H1 (cell line): Measurements from ENCODE around the gene GLS2. TPM values are rescaled to one million over a fixed set of nuclear protein-coding genes. Genes with fewer than 3 reads are reported as not detected.
"Not testable (repeated sequence)": the region's sequence is repeated elsewhere in the genome, so short reads cannot be mapped to it uniquely, and the experiment has no call there.

Source experiments
- CTCF ChIA-PET: fragments of 300-600 bp; sonication (Branson Sonifier 250); formaldehyde crosslinking; loops from one replicate; lab custom pipeline; 2021; ENCODE audit not compliant: partially characterized antibody; lab: Charles Lee
- POLR2A ChIA-PET: fragments of 300-600 bp; sonication (Branson Sonifier 250); formaldehyde crosslinking; loops from one replicate; lab custom pipeline; 2021; ENCODE audit warnings: inconsistent platforms; ENCODE audit not compliant: partially characterized antibody; lab: Charles Lee
- DNase-seq, 2 experiments: peaks; one replicate each; pipeline versions ENCODE4 v3.0.0 to v3.0.0-alpha.2; 2010 to 2022; ENCODE audit warnings: low spot score in 2 of 2, low read depth in 1 of 2, mixed read lengths in 1 of 2
- FAIRE-seq: peaks from 2 replicates; lab custom pipeline; 2011; peaks lifted over from hg19 to GRCh38; lab: Jason Lieb, UNC
- H2AFZ ChIP-seq: 2 replicates; pipeline ENCODE4 v1.8.1; 2012; ENCODE audit warnings: low read length, inconsistent platforms
- H2AK5ac ChIP-seq: 2 replicates; pipeline ENCODE4 v1.6.1; 2013; ENCODE audit warnings: low read depth, low read length
- H2BK120ac ChIP-seq: replicated peaks from 2 replicates; pipeline ENCODE3; 2013; ENCODE audit warnings: low read depth, low read length, inconsistent platforms
- H2BK12ac ChIP-seq: 2 replicates; pipeline ENCODE4 v1.6.1; 2013; ENCODE audit warnings: low read depth, low read length
- H2BK15ac ChIP-seq: 2 replicates; pipeline ENCODE4 v1.6.1; 2013; ENCODE audit warnings: low read length
- H2BK20ac ChIP-seq: 2 replicates; pipeline ENCODE4 v1.6.1; 2013; ENCODE audit warnings: low read length
- H2BK5ac ChIP-seq: 2 replicates; pipeline ENCODE4 v1.6.1; 2013; ENCODE audit warnings: low read depth, low read length
- H3K14ac ChIP-seq: 2 replicates; pipeline ENCODE4 v1.6.1; 2013; ENCODE audit warnings: inconsistent platforms; ENCODE audit not compliant: insufficient read length
- H3K18ac ChIP-seq: 2 replicates; pipeline ENCODE4 v1.6.1; 2013; ENCODE audit warnings: low read length; ENCODE audit errors: extremely low read depth
- H3K23ac ChIP-seq: 2 replicates; pipeline ENCODE4 v1.6.1; 2013; ENCODE audit warnings: inconsistent platforms; ENCODE audit not compliant: insufficient read length
- H3K23me2 ChIP-seq: 2 replicates; pipeline ENCODE4 v1.6.1; 2013; ENCODE audit warnings: low read depth, low read length
- H3K27ac ChIP-seq: 2 replicates; pipeline ENCODE4 v1.6.1; 2011; ENCODE audit warnings: low read depth, low read length, inconsistent platforms
- H3K27me3 ChIP-seq, 4 experiments: replicated peaks in 1 of 4; 1 replicate in 1 of 4; 2 replicates in 3 of 4; pipeline versions ENCODE4 v1.6.1 to v1.8.1; 2011 to 2013; ENCODE audit warnings: low read length in 3 of 4, mild to moderate bottlenecking in 3 of 4, inconsistent platforms in 2 of 4, mixed read lengths in 2 of 4, moderate library complexity in 1 of 4; ENCODE audit not compliant: control insufficient read depth in 3 of 4, insufficient read depth in 3 of 4; ENCODE audit errors: extremely low read depth in 1 of 4
- H3K36me3 ChIP-seq, 4 experiments: 2 replicates each; pipeline versions ENCODE4 v1.6.1 to v1.8.1; 2011 to 2013; ENCODE audit warnings: mild to moderate bottlenecking in 4 of 4, low read length in 3 of 4, moderate library complexity in 2 of 4, control low read depth in 1 of 4, inconsistent platforms in 1 of 4; ENCODE audit not compliant: insufficient read depth in 4 of 4, control insufficient read depth in 2 of 4
- H3K4ac ChIP-seq: replicated peaks from 2 replicates; pipeline ENCODE3; 2013; ENCODE audit warnings: low read length, low read depth, mixed read lengths, inconsistent platforms; ENCODE audit not compliant: insufficient read length
- H3K4me1 ChIP-seq, 4 experiments: replicated peaks in 1 of 4; 1 replicate in 1 of 4; 2 replicates in 3 of 4; pipeline versions ENCODE4 v1.6.1 to v1.8.1; 2011 to 2013; ENCODE audit warnings: low read length in 3 of 4, inconsistent platforms in 2 of 4, mixed read lengths in 1 of 4; ENCODE audit not compliant: insufficient read depth in 4 of 4, control insufficient read depth in 3 of 4
- H3K4me2 ChIP-seq, 2 experiments: 2 replicates each; pipeline versions ENCODE4 v1.6.1 to v1.8.1; 2011 to 2013; ENCODE audit warnings: low read depth in 2 of 2, low read length in 2 of 2, control low read depth in 1 of 2, inconsistent platforms in 1 of 2, mild to moderate bottlenecking in 1 of 2; ENCODE audit not compliant: insufficient read depth in 1 of 2
- H3K4me3 ChIP-seq, 4 experiments: fragments of 200-600, 300-600 bp in 1 of 4; sonication (generic), shearing (Covaris generic), sonication (Bioruptor Twin) in 1 of 4; 2 replicates each; pipeline versions ENCODE4 v1.5.1 to v1.8.1; 2011 to 2016; ENCODE audit warnings: low read length in 4 of 4, low read depth in 3 of 4, control low read depth in 2 of 4, inconsistent platforms in 2 of 4, mild to moderate bottlenecking in 2 of 4, mixed read lengths in 1 of 4, moderate library complexity in 1 of 4; ENCODE audit not compliant: insufficient read depth in 2 of 4; ENCODE audit errors: extremely low read depth in 1 of 4
- H3K56ac ChIP-seq: replicated peaks from 2 replicates; pipeline ENCODE3; 2013; ENCODE audit warnings: low read depth, mild to moderate bottlenecking, mixed read lengths, low read length, inconsistent platforms; ENCODE audit not compliant: insufficient read length
- H3K79me1 ChIP-seq: 2 replicates; pipeline ENCODE4 v1.6.1; 2013; ENCODE audit warnings: low read depth, low read length, control low read depth
- H3K79me2 ChIP-seq, 2 experiments: 2 replicates each; pipeline versions ENCODE4 v1.6.1 to v1.8.1; 2012 to 2013; ENCODE audit warnings: low read length in 2 of 2, mild to moderate bottlenecking in 2 of 2, inconsistent platforms in 1 of 2; ENCODE audit not compliant: insufficient read depth in 2 of 2, control insufficient read depth in 1 of 2
- H3K9ac ChIP-seq, 4 experiments: replicated peaks in 1 of 4; 1 replicate in 1 of 4; 2 replicates in 3 of 4; pipeline versions ENCODE4 v1.6.1 to v1.8.1; 2011 to 2013; ENCODE audit warnings: low read depth in 3 of 4, low read length in 3 of 4, control low read depth in 2 of 4, mild to moderate bottlenecking in 2 of 4, moderate library complexity in 2 of 4, inconsistent platforms in 1 of 4; ENCODE audit errors: extremely low read depth in 1 of 4
- H3K9me3 ChIP-seq, 2 experiments: 2 replicates each; pipeline versions ENCODE4 v1.6.1 to v1.8.1; 2012 to 2013; ENCODE audit warnings: mild to moderate bottlenecking in 2 of 2, moderate library complexity in 2 of 2, control low read depth in 1 of 2, inconsistent platforms in 1 of 2, low read depth in 1 of 2, low read length in 1 of 2, mixed read lengths in 1 of 2; ENCODE audit not compliant: insufficient read depth in 2 of 2
- H4K20me1 ChIP-seq, 2 experiments: replicated peaks in 1 of 2; 2 replicates each; pipeline versions ENCODE3 to v1.8.1; 2011 to 2013; ENCODE audit warnings: inconsistent platforms in 2 of 2, low read length in 2 of 2, mild to moderate bottlenecking in 1 of 2; ENCODE audit not compliant: insufficient read depth in 2 of 2, control insufficient read depth in 1 of 2
- H4K5ac ChIP-seq: 2 replicates; pipeline ENCODE4 v1.6.1; 2013; ENCODE audit warnings: low read length, low read depth, mixed read lengths, inconsistent platforms; ENCODE audit not compliant: insufficient read length
- H4K8ac ChIP-seq: 2 replicates; pipeline ENCODE4 v1.8.0; 2013; ENCODE audit warnings: mild to moderate bottlenecking, moderate library complexity, low read length, inconsistent platforms; ENCODE audit not compliant: insufficient read depth; ENCODE audit errors: extremely low read depth
- H4K91ac ChIP-seq: replicated peaks from 2 replicates; pipeline ENCODE3; 2013; ENCODE audit warnings: low read length, mixed read lengths, inconsistent platforms; ENCODE audit not compliant: insufficient read length
- BACH1 ChIP-seq: IDR thresholded peaks from 2 replicates; pipeline ENCODE4 v1.6.1; 2012; ENCODE audit warnings: low read length, improper control_type of control experiment
- POLR2AphosphoS5 ChIP-seq: IDR thresholded peaks from 2 replicates; pipeline ENCODE4 v1.6.1; 2011; ENCODE audit warnings: low read depth, low read length
- RFX5 ChIP-seq: IDR thresholded peaks from 2 replicates; pipeline ENCODE4 v1.6.1; 2011; ENCODE audit warnings: low read depth, low read length, improper control_type of control experiment, borderline replicate concordance
- RNF2 ChIP-seq: fragments of 200-900, 300-1000 bp; sonication (generic); IDR thresholded peaks from 2 replicates; pipeline ENCODE4 v1.7.1; 2016; ENCODE audit warnings: borderline replicate concordance, low read depth, mild to moderate bottlenecking, antibody characterized with exemption, low read length; ENCODE audit not compliant: poor library complexity, severe bottlenecking; ENCODE audit errors: missing control alignments
- SP1 ChIP-seq: IDR thresholded peaks from 2 replicates; pipeline ENCODE4 v1.6.1; 2011; ENCODE audit warnings: low read depth, low read length
- SUZ12 ChIP-seq: fragments of 200-600 bp; sonication (generic); IDR thresholded peaks from 2 replicates; pipeline ENCODE4 v1.6.1; 2012; ENCODE audit warnings: mild to moderate bottlenecking, inconsistent platforms, low read length, moderate library complexity, mixed read lengths
- TAF7 ChIP-seq: optimal IDR thresholded peaks from 2 replicates; pipeline ENCODE3; 2011; ENCODE audit warnings: low read depth, mild to moderate bottlenecking, inconsistent platforms, low read length, moderate library complexity, borderline replicate concordance
- WGBS, 2 experiments: shearing (Covaris generic) in 1 of 2; methylation state at CpG; one replicate each; pipeline versions ENCODE4 v1.1.6 to v1.1.7; 2013 to 2015; ENCODE audit warnings: low lambda C conversion rate in 2 of 2, mixed read lengths in 2 of 2, inconsistent platforms in 1 of 2, low coverage in 1 of 2, missing lambda C conversion rate in 1 of 2; ENCODE audit not compliant: insufficient replicate concordance in 2 of 2, insufficient coverage in 1 of 2, insufficient read length in 1 of 2; ENCODE audit errors: extremely low coverage in 1 of 2, missing lambda C conversion rate in 1 of 2; 5-methylcytosine and 5-hydroxymethylcytosine counted together
- polyA plus RNA-seq, 7 experiments: library from polyadenylated mRNA; depleted of rRNA in 3 of 7; stranded (reverse) in 5 of 7; unstranded in 2 of 7; fragments of >200 nt in 5 of 7; fragments of 200-250 nt in 2 of 7; gene quantifications; 1 replicate in 5 of 7; 2 replicates in 1 of 7; 4 replicates in 1 of 7; pipeline versions ENCODE4 v1.2.1 to v1.2.3, GENCODE V29; 2011 to 2013; ENCODE audit warnings: missing spikeins in 2 of 7, mixed read lengths in 2 of 7
- total RNA-seq: library from RNA; stranded (reverse); fragmentation: NEBNext Ultra II Directional; extraction: Animal tissue kit (Norgen Biotek cat#: 25700); gene quantifications from 2 replicates; pipeline ENCODE4 v1.2.1, GENCODE V29; 2021

Gene GLS2
- total and polyA plus RNA-seq, 2 of the 8 experiments (the other 6 are each of a cell fraction or from before 2014, with no cell fraction given): 14.5 to 20.1 TPM

DNA sequence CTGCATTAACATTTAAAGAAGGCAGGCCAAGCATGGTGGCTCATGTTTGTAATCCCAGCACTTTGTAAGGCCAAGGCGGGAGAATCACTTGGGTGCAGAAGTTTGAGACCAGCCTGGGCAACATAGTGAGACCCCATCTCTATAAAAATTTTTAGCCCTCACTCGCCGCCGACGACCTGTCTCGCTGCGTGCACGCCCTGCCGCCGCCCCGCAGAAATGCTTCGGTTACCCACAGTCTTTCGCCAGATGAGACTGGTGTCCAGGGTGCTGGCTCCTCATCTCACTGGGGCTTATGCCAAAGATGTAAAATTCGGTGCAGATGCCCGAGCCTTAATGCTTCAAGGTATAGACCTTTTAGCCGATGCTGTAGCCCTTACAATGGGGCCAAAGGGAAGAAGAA lies 22.8 kb upstream of the GLS2 start (continued):
- TF ChIP-seq TAF7 (no peak), BACH1 (no peak), RNF2 (no peak), SP1 (no peak), POLR2AphosphoS5 (no peak), RFX5 (no peak), SUZ12 (no peak)
- TF ChIP-seq, all 59 proteins: peak for 0

DNA sequence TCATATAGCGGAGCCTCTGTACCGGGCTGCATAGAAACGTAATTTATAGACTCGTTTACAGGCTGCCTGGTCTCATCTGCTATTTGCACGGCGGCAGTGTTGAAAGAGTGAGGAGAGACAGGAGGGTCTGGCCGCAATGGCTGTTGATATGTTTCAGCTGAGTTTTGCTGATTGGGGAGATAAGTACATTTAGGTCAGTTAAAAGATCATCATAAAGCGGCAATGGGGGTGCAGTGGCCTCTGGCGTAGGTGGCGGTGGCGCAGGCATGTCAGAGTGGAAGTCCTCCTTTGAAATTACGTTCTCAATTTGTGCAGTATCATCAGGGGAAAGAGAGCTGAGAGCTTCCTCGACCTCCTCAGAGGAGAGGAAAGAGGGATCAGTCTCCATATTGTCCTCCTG lies 11.9 kb upstream of the GLS2 start:
- H4K20me1 ChIP-seq, H3K18ac ChIP-seq, H2BK20ac ChIP-seq, H2BK120ac ChIP-seq, H2AFZ ChIP-seq, H3K23ac ChIP-seq, H3K9me3 ChIP-seq, H4K8ac ChIP-seq, H3K4ac ChIP-seq, H3K9ac ChIP-seq, H3K56ac ChIP-seq, H4K91ac ChIP-seq, H3K4me2 ChIP-seq, H2AK5ac ChIP-seq, H3K27me3 ChIP-seq, POLR2A ChIA-PET, H3K14ac ChIP-seq, H3K23me2 ChIP-seq, H3K27ac ChIP-seq, H3K4me1 ChIP-seq, FAIRE-seq, H2BK15ac ChIP-seq, H3K79me2 ChIP-seq, H4K5ac ChIP-seq, H3K79me1 ChIP-seq, DNase-seq, H2BK12ac ChIP-seq, H3K36me3 ChIP-seq, H3K4me3 ChIP-seq, H2BK5ac ChIP-seq: not testable (repeated sequence)
- CTCF ChIA-PET: interaction anchor here (3.2 kb wide), 1 partner anchor 14 kb away, joined by 29 read pairs; no protein-coding TSS in a partner anchor
- 92% methylated on average over 13 of the region's 13 CpGs; no CpG with 5 or more reads in 1 of the 2 experiments for WGBS, 2 experiments
